Smooth muscle cell (in vitro differentiated cells): ENCODE data around the gene AGPAT4. TPM values are rescaled to one million over a fixed set of nuclear protein-coding genes. Genes with fewer than 3 reads are reported as not detected.
A peak's percentile ranks its signal among the peaks of the same experiment; 100 is the strongest.

ENCODE experiments used
- DNase-seq: peaks from one replicate; lab custom pipeline; 2025; ENCODE audit not compliant: unreplicated experiment; lab: John Stamatoyannopoulos, UW
- H2AFZ ChIP-seq: fragments of 200-600 bp; sonication (generic); 2 replicates; pipeline ENCODE4 v1.6.0; 2016; ENCODE audit warnings: antibody characterized with exemption, low read depth, mild to moderate bottlenecking
- H3F3A ChIP-seq: fragments of 200-600 bp; sonication (generic); 2 replicates; pipeline ENCODE4 v1.6.0; 2017; ENCODE audit warnings: antibody characterized with exemption, low read depth
- H3K27ac ChIP-seq: fragments of 200-600 bp; sonication (generic); 2 replicates; pipeline ENCODE4 v1.5.1; 2016; ENCODE audit warnings: low read depth, mild to moderate bottlenecking
- H3K27me3 ChIP-seq: fragments of 200-600 bp; sonication (generic); 2 replicates; pipeline ENCODE4 v1.6.1; 2016; ENCODE audit warnings: low read depth, mild to moderate bottlenecking
- H3K36me3 ChIP-seq: fragments of 200-600 bp; sonication (generic); 2 replicates; pipeline ENCODE4 v1.5.1; 2016; ENCODE audit warnings: low read depth
- H3K4me1 ChIP-seq: fragments of 200-600 bp; sonication (generic); 2 replicates; pipeline ENCODE4 v1.5.1; 2016; ENCODE audit warnings: low read depth
- H3K4me2 ChIP-seq: fragments of 200-600 bp; sonication (generic); 2 replicates; pipeline ENCODE4 v1.6.0; 2016; ENCODE audit warnings: mild to moderate bottlenecking
- H3K4me3 ChIP-seq: fragments of 200-600 bp; sonication (generic); 2 replicates; pipeline ENCODE4 v1.5.1; 2016; ENCODE audit warnings: mild to moderate bottlenecking
- H3K79me2 ChIP-seq: fragments of 200-600 bp; sonication (generic); 2 replicates; pipeline ENCODE4 v1.6.0; 2016; ENCODE audit warnings: low read depth, mild to moderate bottlenecking
- H3K9ac ChIP-seq: fragments of 200-600 bp; sonication (generic); 2 replicates; pipeline ENCODE4 v1.6.0; 2016; ENCODE audit warnings: low read depth
- H3K9me3 ChIP-seq: fragments of 200-600 bp; sonication (generic); replicated peaks from 2 replicates; pipeline ENCODE4 v1.5.1; 2016; ENCODE audit warnings: low read depth
- H4K20me1 ChIP-seq: fragments of 200-600 bp; sonication (generic); 2 replicates; pipeline ENCODE4 v1.6.0; 2016; ENCODE audit warnings: low read depth
- CTCF ChIP-seq: fragments of 200-600 bp; sonication (generic); IDR thresholded peaks from 2 replicates; pipeline ENCODE4 v1.5.1; 2017; ENCODE audit warnings: borderline replicate concordance, mild to moderate bottlenecking, antibody characterized with exemption; ENCODE audit not compliant: insufficient read depth, poor library complexity, severe bottlenecking
- WGBS: methylation state at CpG from one replicate; pipeline ENCODE4 v1.1.7; 2016; ENCODE audit warnings: low lambda C conversion rate; 5-methylcytosine and 5-hydroxymethylcytosine counted together
- polyA plus RNA-seq: library from polyadenylated mRNA; unstranded; fragments of >200 nt; fragmentation: Nextera tagmentation; extraction: Ambion mirVana; gene quantifications from 2 replicates; pipeline ENCODE4 v1.2.1, GENCODE V29; 2016
- total RNA-seq: library from RNA; depleted of rRNA; stranded (reverse); fragments of >200 nt; gene quantifications from 2 replicates; pipeline ENCODE4 v1.2.3, GENCODE V29; 2014

The AGPAT4 gene
- total and polyA plus RNA-seq, 2 experiments from 2014 or later: 51.4 to 51.8 TPM

DNA sequence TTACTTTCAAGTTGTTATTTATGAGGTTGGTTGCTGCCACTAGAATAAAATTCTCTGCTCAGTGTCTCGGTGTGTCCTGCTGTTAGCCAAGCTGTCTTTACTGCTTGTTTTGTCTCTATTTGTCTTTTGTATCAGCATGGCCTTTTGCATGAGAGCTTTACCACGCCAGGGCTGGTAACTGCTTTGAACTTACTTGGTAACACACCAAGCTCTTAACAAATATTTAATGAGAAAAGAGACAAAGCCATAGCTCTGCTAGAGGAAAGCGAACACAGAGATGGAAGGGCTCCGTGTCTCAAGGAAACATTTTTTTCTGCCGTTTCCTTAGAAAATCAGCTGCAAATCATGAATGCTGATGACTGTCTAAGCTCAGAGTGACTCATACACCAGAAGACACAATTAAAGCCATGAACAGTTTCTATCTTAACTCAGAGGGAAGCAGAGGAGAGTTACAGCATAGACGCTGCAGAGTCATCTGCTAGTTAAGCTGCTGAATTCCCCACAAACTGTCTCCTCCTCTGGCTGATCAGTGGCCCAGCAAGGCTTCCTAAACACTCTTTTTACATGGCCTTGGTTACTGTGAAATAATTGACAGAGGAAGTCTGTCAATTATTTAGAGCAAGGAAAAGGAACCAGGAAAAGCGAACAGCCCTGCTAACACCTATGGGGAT lies 44.8 kb downstream of the AGPAT4 start:
- H3F3A ChIP-seq: peaks cover 48% of the 10 kb centered on the region
- peak overlapping the region; percentile 81 for H3K4me2 ChIP-seq
- peak overlapping the region; percentile 99 for H3K27ac ChIP-seq
- H2AFZ ChIP-seq: peak overlapping the region; percentile 23
- no peaks in the 10 kb centered on the region for H4K20me1 ChIP-seq
- H3K27me3 ChIP-seq: no peaks in the 10 kb centered on the region
- no peaks in the 10 kb centered on the region for H3K9me3 ChIP-seq
- peaks cover 3% of the 10 kb centered on the region for H3K36me3 ChIP-seq
- H3K4me1 ChIP-seq: peaks cover 50% of the 10 kb centered on the region
- WGBS: 10% methylated on average over 7 of the region's 7 CpGs
- H3K4me3 ChIP-seq: peak overlapping the region; percentile 31
- no peak for DNase-seq
- H3K79me2 ChIP-seq: peaks cover 63% of the 10 kb centered on the region
- H3K9ac ChIP-seq: peak overlapping the region; percentile 90
- TF ChIP-seq CTCF: no peak

DNA sequence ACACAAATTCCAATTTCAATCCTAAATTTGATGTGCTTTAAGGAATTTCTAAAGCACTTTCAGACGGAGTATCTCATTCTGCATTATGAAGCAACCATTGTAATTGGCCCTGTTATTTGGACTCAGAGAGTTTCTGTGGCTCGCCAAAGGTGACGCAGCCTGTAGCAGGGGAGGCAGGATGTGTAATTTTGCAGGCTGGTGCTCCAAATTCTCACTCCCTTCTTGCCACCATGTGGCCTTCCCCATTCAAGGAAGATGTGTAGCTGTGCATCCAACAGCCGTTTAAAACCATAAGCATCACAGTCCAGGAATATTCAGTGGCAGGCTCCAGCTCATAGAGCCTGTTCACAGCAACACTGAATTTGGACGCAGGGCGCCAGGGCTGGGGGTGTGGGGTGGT lies 45.8 kb downstream of the AGPAT4 start:
- Histone ChIP-seq H3K27ac (peak overlapping the region; percentile 99), H2AFZ (no peak overlapping the region), H3K9me3 (no peaks in the 10 kb centered on the region), H3K9ac (peak overlapping the region; percentile 90), H3K36me3 (peaks cover 3% of the 10 kb centered on the region), H3F3A (peaks cover 46% of the 10 kb centered on the region), H3K4me3 (no peak overlapping the region), H4K20me1 (no peaks in the 10 kb centered on the region), H3K79me2 (peaks cover 67% of the 10 kb centered on the region), H3K4me1 (peaks cover 45% of the 10 kb centered on the region), H3K27me3 (no peaks in the 10 kb centered on the region), H3K4me2 (peak overlapping the region; percentile 81)
- no peak for DNase-seq
- 66% methylated on average over 6 of the region's 6 CpGs for WGBS
- no peak for TF ChIP-seq CTCF

- peaks cover 44% of the 10 kb centered on the region for H3K4me1 ChIP-seq
- H3K9ac ChIP-seq: peak overlapping the region; percentile 90
- peak overlapping the region; percentile 99 for H3K27ac ChIP-seq
- H3K36me3 ChIP-seq: peaks cover 3% of the 10 kb centered on the region
- H3F3A ChIP-seq: peaks cover 44% of the 10 kb centered on the region
- no peaks in the 10 kb centered on the region for H4K20me1 ChIP-seq
- H3K79me2 ChIP-seq: peaks cover 69% of the 10 kb centered on the region
- no peak for TF ChIP-seq CTCF
- no peak overlapping the region for H2AFZ ChIP-seq
- DNase-seq: no peak
- H3K9me3 ChIP-seq: no peaks in the 10 kb centered on the region
- H3K27me3 ChIP-seq: no peaks in the 10 kb centered on the region
- no peak overlapping the region for H3K4me3 ChIP-seq
- 47% methylated on average over 15 of the region's 15 CpGs for WGBS
- H3K4me2 ChIP-seq: peak overlapping the region; percentile 81
Observed at GRCh38 chr6:161227004-161227960, 46.6 kb downstream of the AGPAT4 start.
